Temporal lobe (tissue), 1 donor: ENCODE measurements around the gene PCDHA3. TPM values are rescaled to one million over a fixed set of nuclear protein-coding genes. Genes with fewer than 3 reads are reported as not detected.

ENCODE experiments used
- total RNA-seq: library from RNA; depleted of rRNA; stranded (reverse); fragments of >200 nt; gene quantifications from one replicate; pipeline ENCODE4 v1.2.3, GENCODE V29; 2014

PCDHA3 gene
- total RNA-seq, 1 donor from 2014 or later, result 13.0 TPM

Other genes starting within 250 kb of the PCDHA3 start
- 14.3 TPM for gene SRA1, start 243.6 kb upstream of the PCDHA3 start, total RNA-seq
- 26.6 TPM for gene APBB3, start 236.5 kb upstream of the PCDHA3 start, total RNA-seq
- 4.7 TPM for gene SLC35A4, start 236.2 kb upstream of the PCDHA3 start, total RNA-seq
- gene CD14, start 167.9 kb upstream of the PCDHA3 start, total RNA-seq, result 4.4 TPM
- gene TMCO6, start 161.6 kb upstream of the PCDHA3 start, total RNA-seq, result 9.3 TPM
- 17.9 TPM for gene NDUFA2, start 153.4 kb upstream of the PCDHA3 start, total RNA-seq
- 65.4 TPM for gene IK, start 153.2 kb upstream of the PCDHA3 start, total RNA-seq
- gene WDR55, start 136.2 kb upstream of the PCDHA3 start, total RNA-seq, result 11.8 TPM
- gene DND1, start 127.5 kb upstream of the PCDHA3 start, total RNA-seq, result 0.74 TPM
- gene HARS1, start 109.7 kb upstream of the PCDHA3 start, total RNA-seq, result 59.3 TPM
- gene HARS2, start 109.6 kb upstream of the PCDHA3 start, total RNA-seq, result 25.1 TPM
- gene ZMAT2, start 100.6 kb upstream of the PCDHA3 start, total RNA-seq, result 53.6 TPM
- gene PCDHA1, start 14.9 kb upstream of the PCDHA3 start, total RNA-seq, result 6.6 TPM
- 8.4 TPM for gene PCDHA2, start 6.2 kb upstream of the PCDHA3 start, total RNA-seq
- gene PCDHA4, start 6.0 kb downstream of the PCDHA3 start, total RNA-seq, result 15.7 TPM
- 6.6 TPM for gene PCDHA5, start 20.6 kb downstream of the PCDHA3 start, total RNA-seq
- gene PCDHA6, start 26.9 kb downstream of the PCDHA3 start, total RNA-seq, result 11.6 TPM
- 8.1 TPM for gene PCDHA7, start 33.2 kb downstream of the PCDHA3 start, total RNA-seq
- gene PCDHA8, start 40.1 kb downstream of the PCDHA3 start, total RNA-seq, result 7.6 TPM
- gene PCDHA9, start 47.3 kb downstream of the PCDHA3 start, total RNA-seq, result 12.3 TPM
- gene PCDHA10, start 54.8 kb downstream of the PCDHA3 start, total RNA-seq, result 9.6 TPM
- gene PCDHA11, start 67.9 kb downstream of the PCDHA3 start, total RNA-seq, result 31.7 TPM
- 8.6 TPM for gene PCDHA12, start 74.3 kb downstream of the PCDHA3 start, total RNA-seq
- 24.3 TPM for gene PCDHA13, start 81.1 kb downstream of the PCDHA3 start, total RNA-seq
- 28.3 TPM for gene PCDHAC1, start 125.2 kb downstream of the PCDHA3 start, total RNA-seq
- gene PCDHAC2, start 165.4 kb downstream of the PCDHA3 start, total RNA-seq, result 28.8 TPM